HEK293 (cell line): ENCODE data around the gene CFAP46.

Experiments used
- CTCF ChIA-PET: fragments of 350-600 bp; formaldehyde crosslinking; extraction: SDS; loops from one replicate; lab custom pipeline; 2021; ENCODE audit warnings: antibody characterized with exemption; lab: Yijun Ruan, JAX
- POLR2A ChIA-PET: fragments of 300-600 bp; formaldehyde crosslinking; extraction: SDS; loops from one replicate; lab custom pipeline; 2020; ENCODE audit warnings: antibody characterized with exemption, inconsistent platforms; lab: Yijun Ruan, JAX
- H3K27ac ChIP-seq: fragments of 200-500 bp; sonication (Bioruptor generic); 2 replicates; pipeline ENCODE4 v1.5.1; 2014; ENCODE audit warnings: low read depth, low read length, control low read depth, inconsistent platforms; ENCODE audit errors: extremely low read depth
- H3K36me3 ChIP-seq, 2 experiments: fragments of 200-500 bp in 1 of 2; sonication (Bioruptor generic) in 1 of 2; 1 replicate in 1 of 2; 2 replicates in 1 of 2; pipeline ENCODE4 v1.5.1; 2014 to 2017; ENCODE audit warnings: inconsistent platforms in 2 of 2, low read length in 2 of 2; ENCODE audit not compliant: control insufficient read depth in 2 of 2, insufficient read depth in 1 of 2
- H3K4me1 ChIP-seq: fragments of 200-500 bp; sonication (Bioruptor generic); 2 replicates; pipeline ENCODE4 v1.5.1; 2014; ENCODE audit warnings: mild to moderate bottlenecking, low read length, inconsistent platforms; ENCODE audit not compliant: control insufficient read depth, insufficient read depth
- H3K4me3 ChIP-seq: 2 replicates; pipeline ENCODE4 v1.5.1; 2011; ENCODE audit warnings: low read depth, mild to moderate bottlenecking, control low read depth, low read length, moderate library complexity
- H3K9me3 ChIP-seq: fragments of 200-500 bp; sonication (Bioruptor generic); 2 replicates; pipeline ENCODE4 v1.5.1; 2014; ENCODE audit warnings: low read depth, low read length, inconsistent platforms; ENCODE audit not compliant: control insufficient read depth, insufficient read depth
- BCL11B ChIP-seq: fragments of 450-650 bp; formaldehyde crosslinking; IDR thresholded peaks from 2 replicates; pipeline ENCODE4 v1.5.1; 2016; ENCODE audit warnings: low read depth, missing biosample characterization, missing genetic modification characterization
- HOXC10 ChIP-seq: sonication (generic); formaldehyde crosslinking; IDR thresholded peaks from 2 replicates; pipeline ENCODE4 v1.8.1; 2023; ENCODE audit warnings: mild to moderate bottlenecking, missing genetic modification reagents
- KLF8 ChIP-seq: fragments of 450-650 bp; formaldehyde crosslinking; IDR thresholded peaks from 2 replicates; pipeline ENCODE4 v1.5.1; 2016; ENCODE audit warnings: missing biosample characterization, missing genetic modification characterization
- MYNN ChIP-seq: fragments of 450-650 bp; formaldehyde crosslinking; IDR thresholded peaks from 2 replicates; pipeline ENCODE4 v1.5.1; 2016; ENCODE audit warnings: missing biosample characterization, missing genetic modification characterization, borderline replicate concordance
- OSR2 ChIP-seq: fragments of 450-650 bp; formaldehyde crosslinking; IDR thresholded peaks from 2 replicates; pipeline ENCODE4 v1.5.1; 2016; ENCODE audit warnings: missing biosample characterization, missing genetic modification characterization
- PRDM10 ChIP-seq: fragments of 450-650 bp; formaldehyde crosslinking; IDR thresholded peaks from 2 replicates; pipeline ENCODE4 v1.5.1; 2016; ENCODE audit warnings: missing biosample characterization, missing genetic modification characterization
- SALL2 ChIP-seq: fragments of 450-650 bp; formaldehyde crosslinking; IDR thresholded peaks from 2 replicates; pipeline ENCODE4 v1.5.0; 2017; ENCODE audit warnings: missing biosample characterization, mild to moderate bottlenecking, missing genetic modification characterization, borderline replicate concordance
- ZBTB26 ChIP-seq: fragments of 450-650 bp; formaldehyde crosslinking; optimal IDR thresholded peaks from 2 replicates; pipeline ENCODE3; 2016; ENCODE audit warnings: missing biosample characterization, mild to moderate bottlenecking, missing genetic modification characterization
- ZIC2 ChIP-seq: fragments of 450-650 bp; formaldehyde crosslinking; IDR thresholded peaks from 2 replicates; pipeline ENCODE4 v1.5.1; 2016; ENCODE audit warnings: missing biosample characterization, missing genetic modification characterization
- ZNF114 ChIP-seq: fragments of 450-650 bp; formaldehyde crosslinking; IDR thresholded peaks from 2 replicates; pipeline ENCODE4 v1.5.0; 2017; ENCODE audit warnings: missing biosample characterization, missing genetic modification characterization
- ZNF26 ChIP-seq: fragments of 450-650 bp; formaldehyde crosslinking; IDR thresholded peaks from 2 replicates; pipeline ENCODE4 v1.5.1; 2016; ENCODE audit warnings: missing biosample characterization, missing genetic modification characterization
- ZNF335 ChIP-seq: fragments of 450-650 bp; formaldehyde crosslinking; conservative IDR thresholded peaks from 2 replicates; pipeline ENCODE4 v1.5.1; 2016; ENCODE audit warnings: missing biosample characterization, missing genetic modification characterization
- ZNF354C ChIP-seq: fragments of 450-650 bp; formaldehyde crosslinking; IDR thresholded peaks from 2 replicates; pipeline ENCODE4 v1.5.1; 2016; ENCODE audit warnings: missing biosample characterization, missing genetic modification characterization, low read depth, borderline replicate concordance
- ZNF529 ChIP-seq: fragments of 450-650 bp; formaldehyde crosslinking; IDR thresholded peaks from 2 replicates; pipeline ENCODE4 v1.5.1; 2017; ENCODE audit warnings: missing genetic modification characterization, missing biosample characterization; ENCODE audit not compliant: insufficient replicate concordance
- ZNF548 ChIP-seq: fragments of 450-650 bp; formaldehyde crosslinking; IDR thresholded peaks from 2 replicates; pipeline ENCODE4 v1.5.1; 2016; ENCODE audit warnings: missing biosample characterization, missing genetic modification characterization
- ZNF560 ChIP-seq: fragments of 450-650 bp; formaldehyde crosslinking; IDR thresholded peaks from 2 replicates; pipeline ENCODE4 v1.5.1; 2017; ENCODE audit warnings: missing biosample characterization, missing genetic modification characterization, borderline replicate concordance
- ZNF596 ChIP-seq: fragments of 450-650 bp; IDR thresholded peaks from 2 replicates; pipeline ENCODE4 v1.5.0; 2018; ENCODE audit warnings: missing biosample characterization, mild to moderate bottlenecking, missing genetic modification characterization, moderate library complexity
- ZNF600 ChIP-seq: fragments of 450-650 bp; formaldehyde crosslinking; IDR thresholded peaks from 2 replicates; pipeline ENCODE4 v1.5.1; 2016; ENCODE audit warnings: missing biosample characterization, missing genetic modification characterization
- ZNF624 ChIP-seq: fragments of 450-650 bp; formaldehyde crosslinking; IDR thresholded peaks from 2 replicates; pipeline ENCODE4 v1.5.1; 2017; ENCODE audit warnings: missing biosample characterization, missing genetic modification characterization
- ZNF629 ChIP-seq: fragments of 450-650 bp; formaldehyde crosslinking; IDR thresholded peaks from 2 replicates; pipeline ENCODE4 v1.5.1; 2017; ENCODE audit warnings: missing biosample characterization, missing genetic modification characterization
- ZNF664 ChIP-seq: fragments of 450-650 bp; formaldehyde crosslinking; IDR thresholded peaks from 2 replicates; pipeline ENCODE4 v1.5.1; 2016; ENCODE audit warnings: missing biosample characterization, missing genetic modification characterization
- ZNF692 ChIP-seq: fragments of 450-650 bp; formaldehyde crosslinking; IDR thresholded peaks from 2 replicates; pipeline ENCODE4 v1.5.1; 2016; ENCODE audit warnings: missing biosample characterization, missing genetic modification characterization
- ZNF785 ChIP-seq: fragments of 450-650 bp; formaldehyde crosslinking; IDR thresholded peaks from 2 replicates; pipeline ENCODE4 v1.5.1; 2016; ENCODE audit warnings: missing biosample characterization, missing genetic modification characterization

Gene CFAP46

GRCh38 chr10:132786476-132786883 lies 155.9 kb downstream of the CFAP46 start (continued):
- TF ChIP-seq ZNF354C, result no peak
- TF ChIP-seq ZNF26 (tag by site-specific recombination), result no peak
- no peak for TF ChIP-seq ZNF529 (tag by site-specific recombination)
- no peak for TF ChIP-seq MYNN (tag by site-specific recombination)
- no peak for TF ChIP-seq OSR2 (tag by site-specific recombination)
- TF ChIP-seq KLF8 (tag by site-specific recombination), result no peak
- TF ChIP-seq ZNF548 (tag by site-specific recombination), result no peak
- TF ChIP-seq PRDM10, result no peak
- peak; percentile 16; the same call in 1 of the 2 replicates for TF ChIP-seq ZNF692 (tag by site-specific recombination)
- TF ChIP-seq ZNF624 (tag by site-specific recombination), result no peak
- no peak for TF ChIP-seq ZNF600 (tag by site-specific recombination)
- TF ChIP-seq HOXC10 (CRISPR knock-in tag), result no peak
- no peak for TF ChIP-seq ZNF596 (tag by site-specific recombination)
- TF ChIP-seq ZNF664 (tag by site-specific recombination), result no peak
- TF ChIP-seq ZNF114, result no peak
- TF ChIP-seq ZNF629 (tag by site-specific recombination), result no peak
- TF ChIP-seq, all 188 proteins: peak for 9

- TF ChIP-seq ZIC2 (tag by site-specific recombination) (peak; percentile 57), ZNF335 (tag by site-specific recombination) (peak; percentile 55), BCL11B (tag by site-specific recombination) (no peak), ZNF560 (tag by site-specific recombination) (no peak), ZBTB26 (tag by site-specific recombination) (no peak), SALL2 (tag by site-specific recombination) (no peak), ZNF785 (tag by site-specific recombination) (no peak)
- H3K36me3 ChIP-seq, result no peaks in the 10 kb centered on the region
- CTCF ChIA-PET, result interaction anchor here (0.5 kb wide), 1 partner anchor 17 kb away, joined by 3 read pairs; no protein-coding TSS in a partner anchor
- peaks cover 3% of the 10 kb centered on the region for H3K4me1 ChIP-seq
- POLR2A ChIA-PET, result no interaction called here
- peak within 1 kb of the TSS; percentile 6; the same call in 1 of the 2 replicates for H3K4me3 ChIP-seq
- H3K27ac ChIP-seq, result no peak within 1 kb of the TSS; the same call in 1 of the 2 replicates
- H3K9me3 ChIP-seq, result no peaks in the 10 kb centered on the region
Observed at GRCh38 chr10:132785723-132786475, 156.5 kb downstream of the CFAP46 start, which contains the start of gene NKX6-2. TSS of gene NKX6-2 (minus strand) at chr10:132786147. CDS start at chr10:132785948, 199 bp downstream.
